Fibroblast of skin of right quadriceps (primary cell): ENCODE measurements around the gene QSOX2.

Source experiments
- DNase-seq: peaks from one replicate; pipeline ENCODE4 v3.0.0-alpha.2; 2013

Gene QSOX2

DNA sequence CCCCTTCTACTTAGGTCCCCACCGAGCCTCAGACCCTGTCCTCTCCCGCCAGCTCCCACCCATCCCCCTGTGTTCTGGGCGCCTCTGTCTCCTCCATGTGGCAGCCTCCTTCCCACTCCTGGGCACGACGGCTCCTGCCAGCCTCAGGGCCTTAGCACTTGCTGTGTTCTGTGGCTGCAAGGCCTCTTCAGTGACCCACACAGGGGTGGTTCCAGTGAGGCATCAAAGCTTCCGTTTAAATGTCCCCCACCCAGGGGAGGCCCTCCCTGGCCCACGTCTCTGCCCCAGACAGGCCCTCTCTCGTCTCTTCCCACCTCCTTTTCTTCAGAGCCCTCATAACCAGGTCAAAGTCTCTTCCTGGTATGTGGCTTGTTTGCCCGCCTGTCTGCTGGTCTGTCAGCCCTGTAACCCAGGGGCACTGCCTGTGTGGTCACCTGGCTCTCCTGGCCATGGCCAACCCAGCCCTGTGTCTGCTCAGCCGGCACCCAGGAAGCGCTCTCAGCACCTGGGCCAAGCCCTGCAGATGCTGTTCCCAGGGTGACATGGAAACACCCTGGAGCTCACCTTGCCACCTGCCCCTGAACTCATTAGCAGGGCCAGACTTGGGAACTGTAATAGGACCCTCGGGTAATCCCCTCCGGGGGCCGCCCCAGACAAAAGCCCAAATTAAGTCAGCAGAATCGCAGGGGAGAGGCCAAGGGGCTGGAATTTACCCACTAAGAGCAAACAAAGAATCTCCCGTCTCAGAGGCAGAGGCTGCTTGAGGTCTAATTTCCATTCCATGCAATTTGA, 74.4 kb downstream of the QSOX2 start:
- DNase-seq = no peak

GRCh38 chr9:136170006-136170901, 75.4 kb downstream of the QSOX2 start:
- no peak for DNase-seq

- DNase-seq = no peak
Observed at GRCh38 chr9:136169495-136169894, 76.1 kb downstream of the QSOX2 start.

GRCh38 chr9:136163248-136163850, 82.3 kb downstream of the QSOX2 start:
- no peak for DNase-seq

DNA sequence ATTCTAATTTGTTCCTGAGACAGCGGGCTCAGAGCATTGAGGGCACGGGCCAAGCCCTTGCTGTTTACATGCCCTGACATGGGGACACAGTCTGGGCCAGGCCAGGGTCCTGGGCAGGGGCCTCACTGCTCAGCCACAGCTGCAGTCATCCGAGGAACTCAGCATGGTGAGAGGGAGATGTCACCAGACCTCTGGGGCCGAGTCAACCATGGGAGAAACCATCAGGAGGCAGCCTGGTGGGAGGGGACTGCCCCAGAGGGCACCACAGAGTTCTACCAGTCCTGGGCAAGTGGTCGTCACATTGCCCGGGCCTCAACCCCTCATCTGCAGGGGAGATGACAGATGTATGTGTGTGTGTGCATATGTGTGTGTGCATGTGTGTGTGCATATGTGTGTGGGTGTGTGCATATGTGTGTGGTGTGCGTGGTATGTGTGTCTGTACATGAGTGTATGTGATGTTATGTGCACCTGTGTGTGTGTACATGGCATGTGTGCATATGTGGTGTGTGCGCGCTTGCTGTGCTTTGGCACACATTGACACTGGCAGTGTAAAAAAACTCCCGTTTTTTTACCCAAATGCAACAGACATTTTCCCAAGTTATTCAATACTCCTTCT, 84.5 kb downstream of the QSOX2 start:
- DNase-seq = no peak

DNA sequence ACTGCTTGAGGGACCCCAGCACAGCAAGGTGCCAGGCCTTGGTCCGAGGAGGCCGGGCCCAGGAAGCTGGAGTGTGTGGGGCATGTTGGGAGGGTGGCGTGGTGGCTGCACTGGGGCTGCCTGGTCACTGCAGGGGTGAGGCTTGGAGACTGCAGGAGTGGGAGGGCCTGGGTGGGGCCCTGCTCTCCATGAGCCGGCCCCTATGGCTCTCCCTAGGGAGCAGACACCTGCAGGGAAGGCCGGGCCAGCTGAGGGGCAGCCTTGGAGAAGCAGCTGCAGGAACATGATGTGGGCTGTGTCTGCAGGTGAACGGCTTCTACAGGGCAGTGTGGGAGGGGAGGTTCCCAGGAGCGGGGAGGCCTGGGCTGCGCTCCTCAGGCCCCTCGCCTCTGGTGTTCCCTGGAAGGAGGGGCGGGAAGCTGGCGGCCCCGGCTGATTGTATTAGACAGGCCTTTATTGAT, 85.2 kb downstream of the QSOX2 start:
- no peak for DNase-seq

DNA sequence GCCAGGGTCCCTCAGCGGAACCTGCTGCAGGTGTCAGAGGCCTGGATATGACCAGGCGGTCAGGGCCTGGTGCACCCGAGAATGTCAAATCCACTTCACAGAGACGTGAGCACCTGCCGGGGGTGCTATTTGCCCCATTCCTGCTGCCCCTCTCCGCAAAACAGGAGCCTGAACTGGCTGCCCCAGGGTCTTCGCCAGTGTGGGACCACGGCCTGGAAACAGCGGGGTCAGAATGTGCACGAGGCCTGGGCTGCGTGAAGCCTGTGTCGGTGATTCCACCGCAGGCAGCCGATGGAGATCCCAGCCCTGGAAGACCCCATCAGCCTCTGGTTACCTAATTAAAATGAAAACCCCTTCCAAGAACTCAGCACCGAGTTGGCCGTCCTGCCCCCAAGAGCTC, 85.8 kb downstream of the QSOX2 start:
- DNase-seq = no peak

- no peak for DNase-seq
Observed at GRCh38 chr9:136157477-136158265, 87.9 kb downstream of the QSOX2 start.
